ENCODE results near the gene SGSM2. TPM values are rescaled to one million over a fixed set of nuclear protein-coding genes. Genes with fewer than 3 reads are reported as not detected.

Gene SGSM2
- total and polyA plus RNA-seq, 2 of the 8 experiments (the other 6 are each of a cell fraction or from before 2014, with no cell fraction given) = 44.5 to 77.7 TPM

- no peak overlapping the region for H2BK20ac ChIP-seq (ENCODE audit: low read length)
- H3K79me1 ChIP-seq (ENCODE audit: low read depth, low read length) = no peaks in the 10 kb centered on the region
- H2BK5ac ChIP-seq (ENCODE audit: low read depth, low read length) = no peak overlapping the region
- H3K4me3 ChIP-seq (ENCODE audit: extremely low read depth in 1 of 4, insufficient read depth in 2 of 4, low read depth in 3 of 4, low read length in 4 of 4) = no peak overlapping the region
- peaks cover 0 to 2% (median 0%) of the 10 kb centered on the region in 4 experiments; a peak in 2 of 7 replicates for H3K27me3 ChIP-seq (replicated peaks in 1 of 4; ENCODE audit: control insufficient read depth in 3 of 4, extremely low read depth in 1 of 4, insufficient read depth in 3 of 4, low read length in 3 of 4)
- CTCF ChIA-PET (ENCODE audit: partially characterized antibody) = interaction anchor here (0.6 to 8.8 kb wide), 7 partner anchors 9 to 106 kb away, joined by 3 to 135 read pairs (median 4); no protein-coding TSS in a partner anchor
- H4K5ac ChIP-seq (ENCODE audit: insufficient read length, low read depth, low read length) = no peak overlapping the region
- H3K79me2 ChIP-seq (ENCODE audit: control insufficient read depth in 1 of 2, insufficient read depth in 2 of 2, low read length in 2 of 2) = no peaks in the 10 kb centered on the region
- peaks cover 7% of the 10 kb centered on the region for H3K23me2 ChIP-seq (ENCODE audit: low read depth, low read length)
- no peak overlapping the region for H3K4ac ChIP-seq (replicated peaks; ENCODE audit: insufficient read length, low read depth, low read length)
- H3K27ac ChIP-seq (ENCODE audit: low read depth, low read length) = no peak overlapping the region
- H3K9ac ChIP-seq (replicated peaks in 1 of 4; ENCODE audit: extremely low read depth in 1 of 4, low read depth in 3 of 4, low read length in 3 of 4) = no peak overlapping the region
- no peak overlapping the region for H3K23ac ChIP-seq (ENCODE audit: insufficient read length)
- POLR2A ChIA-PET (ENCODE audit: partially characterized antibody) = interaction anchor here (0.8 to 1.6 kb wide), 5 partner anchors 9 to 67 kb away, joined by 3 to 5 read pairs (median 3); no protein-coding TSS in a partner anchor
- H2BK120ac ChIP-seq (replicated peaks; ENCODE audit: low read depth, low read length) = no peak overlapping the region
- TF ChIP-seq POLR2AphosphoS5 (IDR thresholded peaks at IDR 0.05; ENCODE audit: low read depth, low read length) = no peak
- no peak for TF ChIP-seq SIRT6 (IDR thresholded peaks at IDR 0.05; ENCODE audit: low read length)
- TF ChIP-seq JUND (IDR thresholded peaks at IDR 0.05; ENCODE audit: low read length) = no peak
- no peak for TF ChIP-seq BRCA1 (IDR thresholded peaks at IDR 0.05; ENCODE audit: low read depth, low read length)
- no peak overlapping the region; the same call in 1 of the 2 replicates for H4K8ac ChIP-seq (ENCODE audit: extremely low read depth, insufficient read depth, low read length)
- H3K4me2 ChIP-seq (ENCODE audit: insufficient read depth in 1 of 2, low read depth in 2 of 2, low read length in 2 of 2) = no peak overlapping the region
- peaks cover 0 to 3% of the 10 kb centered on the region in 2 experiments for H4K20me1 ChIP-seq (replicated peaks in 1 of 2; ENCODE audit: control insufficient read depth in 1 of 2, insufficient read depth in 2 of 2, low read length in 2 of 2)
- H4K91ac ChIP-seq (replicated peaks; ENCODE audit: insufficient read length, low read length) = no peak overlapping the region
- FAIRE-seq (no peak), DNase-seq (ENCODE audit: low read depth in 1 of 2, low spot score in 2 of 2) (no peak)
- H2BK12ac ChIP-seq (ENCODE audit: low read depth, low read length) = no peak overlapping the region
- H3K9me3 ChIP-seq (ENCODE audit: insufficient read depth in 2 of 2, low read depth in 1 of 2, low read length in 1 of 2) = no peaks in the 10 kb centered on the region
- H3K36me3 ChIP-seq (ENCODE audit: control insufficient read depth in 2 of 4, insufficient read depth in 4 of 4, low read length in 3 of 4) = no peaks in the 10 kb centered on the region; a peak in 1 of 8 replicates
- H3K4me1 ChIP-seq (replicated peaks in 1 of 4; ENCODE audit: control insufficient read depth in 3 of 4, insufficient read depth in 4 of 4, low read length in 3 of 4) = peaks cover 0 to 3% (median 0%) of the 10 kb centered on the region in 4 experiments; a peak in 2 of 7 replicates
- H3K14ac ChIP-seq (ENCODE audit: insufficient read length) = no peak overlapping the region
- no peak overlapping the region for H2AFZ ChIP-seq (ENCODE audit: low read length)
- H3K18ac ChIP-seq (ENCODE audit: extremely low read depth, low read length) = no peak overlapping the region
- WGBS, 2 experiments (ENCODE audit: extremely low coverage in 1 of 2, insufficient coverage in 1 of 2, insufficient read length in 1 of 2, insufficient replicate concordance in 2 of 2, low coverage in 1 of 2, low lambda C conversion rate in 2 of 2, missing lambda C conversion rate in 1 of 2) = 88% methylated on average over 15 of the region's 15 CpGs; no CpG with 5 or more reads in 1 of the 2 experiments
- no peak overlapping the region for H3K56ac ChIP-seq (replicated peaks; ENCODE audit: insufficient read length, low read depth, low read length)
- H2AK5ac ChIP-seq (ENCODE audit: low read depth, low read length) = no peak overlapping the region
- H2BK15ac ChIP-seq (ENCODE audit: low read length) = no peak overlapping the region
These were observed 69.8 kb downstream of the SGSM2 start for GRCh38 chr17:2406903-2407790.

Data from H1 (cell line).